ENCODE data around the gene GPHN. TPM values are rescaled to one million over a fixed set of nuclear protein-coding genes. Genes with fewer than 3 reads are reported as not detected.

The GPHN gene
- total RNA-seq, 1 donor from 2014 or later: 33.4 TPM

GRCh38 chr14:67188326-67188725, 680.4 kb downstream of the GPHN start:
- no peaks in the 10 kb centered on the region for H3K36me3 ChIP-seq
- H3K4me3 ChIP-seq: no peak overlapping the region
- no peak for DNase-seq
- TF ChIP-seq, protein P1, sequence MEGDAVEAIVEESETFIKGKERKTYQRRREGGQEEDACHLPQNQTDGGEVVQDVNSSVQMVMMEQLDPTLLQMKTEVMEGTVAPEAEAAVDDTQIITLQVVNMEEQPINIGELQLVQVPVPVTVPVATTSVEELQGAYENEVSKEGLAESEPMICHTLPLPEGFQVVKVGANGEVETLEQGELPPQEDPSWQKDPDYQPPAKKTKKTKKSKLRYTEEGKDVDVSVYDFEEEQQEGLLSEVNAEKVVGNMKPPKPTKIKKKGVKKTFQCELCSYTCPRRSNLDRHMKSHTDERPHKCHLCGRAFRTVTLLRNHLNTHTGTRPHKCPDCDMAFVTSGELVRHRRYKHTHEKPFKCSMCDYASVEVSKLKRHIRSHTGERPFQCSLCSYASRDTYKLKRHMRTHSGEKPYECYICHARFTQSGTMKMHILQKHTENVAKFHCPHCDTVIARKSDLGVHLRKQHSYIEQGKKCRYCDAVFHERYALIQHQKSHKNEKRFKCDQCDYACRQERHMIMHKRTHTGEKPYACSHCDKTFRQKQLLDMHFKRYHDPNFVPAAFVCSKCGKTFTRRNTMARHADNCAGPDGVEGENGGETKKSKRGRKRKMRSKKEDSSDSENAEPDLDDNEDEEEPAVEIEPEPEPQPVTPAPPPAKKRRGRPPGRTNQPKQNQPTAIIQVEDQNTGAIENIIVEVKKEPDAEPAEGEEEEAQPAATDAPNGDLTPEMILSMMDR (IDR thresholded peaks at IDR 0.05; ENCODE audit: borderline replicate concordance): no peak
- intact Hi-C loops (cut with micrococcal nuclease): no loop called here
- no peaks in the 10 kb centered on the region for H3K9me3 ChIP-seq (replicated peaks)
- no peaks in the 10 kb centered on the region for H3K27me3 ChIP-seq (ENCODE audit: low read depth)
- no peak overlapping the region for H3K27ac ChIP-seq (replicated peaks)
- H3K4me1 ChIP-seq: no peaks in the 10 kb centered on the region

- no peaks in the 10 kb centered on the region for H3K9me3 ChIP-seq (replicated peaks)
- intact Hi-C loops (cut with micrococcal nuclease): no loop called here
- TF ChIP-seq, protein P1 (IDR thresholded peaks at IDR 0.05; ENCODE audit: borderline replicate concordance): no peak
- no peaks in the 10 kb centered on the region for H3K27me3 ChIP-seq (ENCODE audit: low read depth)
- no peak overlapping the region for H3K27ac ChIP-seq (replicated peaks)
- H3K4me1 ChIP-seq: no peaks in the 10 kb centered on the region
- H3K36me3 ChIP-seq: no peaks in the 10 kb centered on the region
- no peak for DNase-seq
- no peak overlapping the region for H3K4me3 ChIP-seq
Observed at GRCh38 chr14:67191768-67192290, 683.9 kb downstream of the GPHN start.

DNA sequence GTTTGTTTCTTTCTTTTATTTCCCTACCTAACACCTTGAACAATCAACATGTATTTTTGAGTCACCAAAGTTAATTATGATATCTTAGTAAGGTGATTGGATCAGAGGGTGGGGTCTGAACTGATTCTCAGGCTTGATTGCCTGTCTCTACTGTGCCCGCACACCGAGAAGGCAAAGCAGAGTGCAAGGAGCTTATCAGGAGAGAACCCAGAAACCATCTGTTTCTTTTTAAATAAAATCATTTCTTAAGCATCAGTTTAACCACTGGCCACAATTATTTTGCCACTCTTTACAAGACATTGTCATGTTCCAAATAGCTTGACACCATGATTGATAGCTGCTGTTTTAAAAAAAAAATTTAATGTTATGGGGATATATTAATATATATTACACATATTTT, 684.4 kb downstream of the GPHN start:
- TF ChIP-seq, protein P1 (IDR thresholded peaks at IDR 0.05; ENCODE audit: borderline replicate concordance): no peak
- Histone ChIP-seq H3K4me1 (no peaks in the 10 kb centered on the region), H3K9me3 (replicated peaks) (no peaks in the 10 kb centered on the region), H3K4me3 (no peak overlapping the region), H3K27ac (replicated peaks) (no peak overlapping the region), H3K27me3 (ENCODE audit: low read depth) (no peaks in the 10 kb centered on the region), H3K36me3 (no peaks in the 10 kb centered on the region)
- intact Hi-C loops (cut with micrococcal nuclease): no loop called here
- DNase-seq: no peak

GRCh38 chr14:67195279-67195678, 687.3 kb downstream of the GPHN start:
- H3K4me1 ChIP-seq: no peaks in the 10 kb centered on the region
- TF ChIP-seq, protein P1 (IDR thresholded peaks at IDR 0.05; ENCODE audit: borderline replicate concordance): no peak
- intact Hi-C loops (cut with micrococcal nuclease): no loop called here
- H3K27me3 ChIP-seq (ENCODE audit: low read depth): no peaks in the 10 kb centered on the region
- H3K9me3 ChIP-seq (replicated peaks): no peaks in the 10 kb centered on the region
- H3K36me3 ChIP-seq: no peaks in the 10 kb centered on the region
- no peak for DNase-seq
- H3K4me3 ChIP-seq: no peak overlapping the region
- no peak overlapping the region for H3K27ac ChIP-seq (replicated peaks)

DNA sequence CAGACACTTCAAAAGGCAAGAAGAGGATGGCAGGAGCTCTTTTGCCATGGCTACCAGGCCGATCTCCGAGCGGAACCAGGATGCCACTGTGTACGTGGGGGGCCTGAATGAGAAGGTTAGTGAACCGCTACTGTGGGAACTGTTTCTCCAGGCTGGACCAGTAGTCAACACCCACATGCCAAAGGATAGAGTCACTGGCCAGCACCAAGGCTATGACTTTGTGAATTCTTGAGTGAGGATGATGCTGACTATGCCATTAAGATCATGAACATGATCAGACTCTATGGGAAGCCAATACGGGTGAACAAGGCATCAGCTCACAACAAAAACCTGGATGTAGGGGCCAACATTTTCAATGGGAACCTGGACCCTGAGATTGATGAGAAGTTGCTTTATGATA, 691.1 kb downstream of the GPHN start:
- Histone ChIP-seq H3K36me3 (no peaks in the 10 kb centered on the region), H3K9me3 (replicated peaks) (no peaks in the 10 kb centered on the region), H3K4me3 (no peak overlapping the region), H3K27ac (replicated peaks) (no peak overlapping the region), H3K27me3 (ENCODE audit: low read depth) (no peaks in the 10 kb centered on the region), H3K4me1 (no peaks in the 10 kb centered on the region)
- TF ChIP-seq, protein P1 (IDR thresholded peaks at IDR 0.05; ENCODE audit: borderline replicate concordance): no peak
- no peak for DNase-seq
- intact Hi-C loops (cut with micrococcal nuclease): no loop called here

Data from left ventricle myocardium inferior (tissue), 1 donor.